ENCODE results near the gene WIPF1.
"Not testable (repeated sequence)": the region's sequence is repeated elsewhere in the genome, so short reads cannot be mapped to it uniquely, and the experiment has no call there.

Gene WIPF1

DNA sequence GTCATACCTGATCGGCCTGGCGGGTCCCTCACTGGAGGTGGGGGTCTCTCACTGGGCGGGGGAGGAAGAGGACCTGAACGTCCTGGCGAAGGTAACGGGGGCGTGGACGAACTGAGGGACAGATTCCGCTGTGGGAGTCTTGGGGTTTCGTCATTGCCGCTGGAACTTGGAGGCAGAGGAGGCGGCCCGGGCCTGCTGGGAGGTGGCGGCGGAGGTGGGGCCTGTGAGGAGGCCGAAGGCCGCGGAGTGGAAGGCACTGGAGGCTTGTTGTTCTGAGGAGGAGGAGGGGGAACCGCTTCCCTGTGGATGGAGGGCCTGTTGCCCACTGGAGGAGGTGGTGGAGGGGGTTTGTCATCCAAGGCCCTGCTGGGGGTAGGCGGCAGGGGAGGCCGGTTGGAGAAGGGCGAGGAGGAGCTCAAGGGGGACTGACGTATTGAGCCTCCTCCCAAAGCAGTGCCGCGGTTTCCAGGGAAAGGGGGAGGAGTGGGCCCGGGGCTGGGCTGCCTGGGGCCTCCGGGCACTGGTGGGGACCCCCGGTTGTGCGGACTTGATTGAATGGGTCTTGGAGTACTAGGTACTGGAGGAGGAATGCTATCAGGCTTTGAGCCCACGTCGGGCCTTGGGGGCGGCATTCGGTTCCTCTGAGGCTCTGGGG lies 25.8 kb downstream of the WIPF1 start:
- DNase-seq (ENCODE audit: low spot score) = no peak

DNA sequence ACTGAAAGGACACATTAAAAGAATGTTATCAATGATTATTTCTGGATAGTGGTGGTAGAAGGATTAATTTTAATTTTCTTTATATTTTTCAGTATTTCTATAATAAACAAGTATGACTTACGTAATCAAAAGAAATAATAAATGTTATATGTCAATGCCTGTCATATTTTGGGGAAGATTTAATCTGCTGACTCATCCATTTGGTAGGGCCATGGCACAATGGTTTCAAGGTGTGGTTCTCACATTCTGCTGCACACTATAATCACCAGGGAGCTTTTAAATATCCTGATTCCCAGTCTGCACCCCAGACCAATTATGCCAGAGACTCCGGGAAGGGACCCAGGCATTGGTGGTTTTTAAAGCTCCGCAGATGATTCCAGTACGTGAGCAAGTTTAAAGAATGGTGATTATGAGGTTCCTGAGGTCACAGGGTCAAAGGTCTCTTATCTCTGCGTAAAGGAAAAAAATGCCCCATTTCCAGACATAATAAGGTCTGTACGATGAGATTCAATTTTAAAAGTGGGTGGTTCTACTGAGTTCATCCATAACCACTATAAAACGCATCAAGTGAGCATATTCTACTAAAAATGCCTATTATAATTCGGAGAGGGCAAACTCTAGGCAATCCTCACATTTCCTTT lies 27.2 kb downstream of the WIPF1 start:
- DNase-seq (ENCODE audit: low spot score) = no peak

DNA sequence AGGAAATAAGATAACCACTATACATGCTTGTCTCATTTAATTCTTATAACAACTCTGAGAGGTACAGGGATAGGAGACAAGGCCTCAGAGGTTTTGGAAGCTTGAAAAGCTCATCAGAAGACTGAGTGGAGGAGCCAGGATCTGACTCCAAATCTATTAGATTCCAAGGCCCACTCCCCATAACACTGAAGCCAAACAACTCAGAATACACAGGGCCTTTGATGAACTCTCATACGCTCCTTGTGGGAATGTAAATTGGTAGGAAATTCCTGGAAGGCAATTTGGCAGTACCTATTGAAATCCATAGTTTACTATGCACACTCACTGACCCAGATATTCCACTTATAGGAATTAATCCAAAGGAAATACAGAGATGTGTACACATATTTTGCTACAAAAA lies 27.9 kb downstream of the WIPF1 start:
- no peak for DNase-seq (ENCODE audit: low spot score)

DNA sequence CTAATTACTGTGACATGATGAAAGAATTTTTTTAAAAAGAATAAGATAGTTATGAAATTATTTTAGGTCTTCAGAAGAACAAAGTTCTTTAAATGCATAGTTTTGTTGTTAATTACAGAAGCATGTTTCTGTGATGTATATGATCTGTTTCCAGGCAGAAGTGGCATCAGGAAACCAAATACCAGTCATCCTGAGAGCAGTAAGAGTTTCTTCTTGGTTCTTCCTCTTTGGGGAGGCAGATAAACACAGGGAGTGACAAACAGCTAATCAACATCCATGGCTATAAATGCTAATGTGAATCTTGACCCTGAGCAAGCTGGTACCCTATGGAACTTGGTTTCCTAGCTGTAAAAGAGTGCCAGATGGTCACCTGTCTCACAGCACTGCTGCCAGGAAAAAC lies 29.2 kb downstream of the WIPF1 start:
- DNase-seq (ENCODE audit: low spot score) = no peak

DNA sequence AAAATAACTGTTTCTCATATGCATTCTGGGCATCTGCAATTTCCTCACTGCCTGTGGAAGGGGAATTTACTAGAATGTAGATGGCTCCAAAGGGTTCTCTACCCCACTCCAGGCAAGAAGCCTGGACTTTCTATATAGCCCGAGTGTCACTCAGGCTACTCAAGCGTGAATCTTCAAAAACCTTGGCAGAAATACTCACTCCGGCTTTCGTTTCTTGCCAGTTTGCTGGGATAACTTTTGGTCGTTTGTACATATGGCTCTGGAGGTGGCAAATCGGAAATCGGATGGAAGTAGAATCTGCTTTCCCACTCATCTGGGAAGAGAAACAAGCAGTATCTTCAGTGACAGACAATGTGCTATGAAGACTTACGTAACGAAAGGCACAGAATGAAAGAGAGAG lies 30.7 kb downstream of the WIPF1 start:
- DNase-seq (ENCODE audit: low spot score) = no peak

DNA sequence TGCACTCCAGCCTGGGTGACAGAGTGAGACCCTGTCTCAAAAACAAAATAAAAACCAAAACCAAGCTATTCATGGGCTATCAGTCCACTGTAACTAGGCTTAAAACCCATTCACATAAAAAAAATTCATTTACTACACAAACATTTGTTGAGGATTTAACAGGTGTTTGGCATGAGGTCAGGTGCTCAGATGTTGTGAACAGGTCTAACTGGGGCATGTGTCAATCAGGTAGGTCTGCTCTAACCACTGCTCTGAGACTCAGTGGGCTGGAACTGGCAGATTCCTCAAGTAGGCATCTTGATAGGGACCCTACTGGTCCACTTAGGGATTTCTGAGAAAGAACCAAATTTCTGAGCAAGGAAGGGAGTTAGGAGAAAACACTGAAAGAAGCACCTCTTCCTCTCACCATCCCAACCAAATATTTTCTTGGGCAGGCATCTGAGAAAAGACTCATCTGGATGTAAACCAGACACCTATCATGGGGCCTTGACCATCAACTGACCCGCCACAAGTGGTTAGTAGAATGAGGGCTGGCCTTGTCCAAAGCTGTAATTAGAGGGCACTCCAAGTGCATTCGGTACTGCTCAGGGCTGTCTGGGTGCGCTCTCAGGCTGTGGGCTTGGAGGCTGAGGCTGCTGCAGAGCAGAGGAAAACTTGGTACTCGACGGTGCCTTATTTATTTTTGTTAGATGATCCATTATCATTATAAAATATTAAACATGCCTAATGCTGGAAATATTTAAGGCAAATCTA lies 33.9 kb downstream of the WIPF1 start:
- DNase-seq (ENCODE audit: low spot score) = no peak

DNA sequence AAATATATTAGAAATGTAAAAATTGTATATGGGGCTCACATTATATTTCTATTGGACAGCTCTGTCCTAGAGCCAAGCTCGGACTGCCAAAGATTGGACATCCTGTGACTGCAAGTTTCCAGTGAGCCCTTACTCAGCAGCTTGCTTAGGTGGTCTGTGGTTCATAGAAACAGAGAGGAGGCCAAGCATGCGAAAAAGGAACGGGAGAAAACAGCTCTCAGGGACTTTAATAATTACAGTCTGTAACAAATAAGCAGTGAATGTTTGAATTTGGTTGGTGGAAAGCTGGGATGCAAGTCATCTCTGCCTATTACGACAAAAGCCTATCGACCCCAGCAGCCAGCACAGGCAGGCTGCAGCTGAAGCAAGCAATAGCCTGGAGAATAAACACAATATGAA lies 35.6 kb downstream of the WIPF1 start:
- no peak for DNase-seq (ENCODE audit: low spot score)

DNA sequence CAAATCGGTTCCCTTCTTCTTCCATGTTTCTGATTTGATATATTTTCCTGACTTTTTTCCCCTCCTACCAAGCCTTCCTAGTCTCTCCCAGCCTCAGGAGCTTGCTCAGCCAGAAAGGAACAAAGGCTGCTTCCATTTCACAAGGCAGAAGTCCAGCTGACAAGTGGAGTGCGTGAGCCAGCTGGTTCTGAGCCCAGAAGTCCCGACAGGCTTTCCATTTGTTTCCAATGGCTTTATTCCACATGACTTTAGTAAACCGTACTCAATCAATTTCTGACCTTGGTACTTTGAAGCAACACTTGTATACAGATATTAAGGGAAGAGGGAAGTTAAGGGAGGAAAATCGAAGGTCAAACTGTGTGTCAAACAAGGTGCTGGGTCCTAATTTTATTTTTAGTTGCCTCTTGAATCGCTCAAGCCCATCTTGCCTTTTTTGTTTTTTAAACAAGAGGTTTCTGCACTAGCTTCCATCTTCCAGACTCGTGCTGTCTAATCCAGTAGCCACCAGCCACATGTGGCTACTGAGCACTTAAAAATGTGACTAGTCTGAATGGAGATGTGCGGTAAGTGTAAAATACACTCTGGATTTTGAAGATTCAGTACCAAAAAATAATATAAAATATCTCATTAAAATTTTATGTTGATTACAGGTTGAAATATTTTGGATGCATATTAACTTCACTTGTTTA lies 36.2 kb downstream of the WIPF1 start:
- DNase-seq (ENCODE audit: low spot score) = no peak

DNA sequence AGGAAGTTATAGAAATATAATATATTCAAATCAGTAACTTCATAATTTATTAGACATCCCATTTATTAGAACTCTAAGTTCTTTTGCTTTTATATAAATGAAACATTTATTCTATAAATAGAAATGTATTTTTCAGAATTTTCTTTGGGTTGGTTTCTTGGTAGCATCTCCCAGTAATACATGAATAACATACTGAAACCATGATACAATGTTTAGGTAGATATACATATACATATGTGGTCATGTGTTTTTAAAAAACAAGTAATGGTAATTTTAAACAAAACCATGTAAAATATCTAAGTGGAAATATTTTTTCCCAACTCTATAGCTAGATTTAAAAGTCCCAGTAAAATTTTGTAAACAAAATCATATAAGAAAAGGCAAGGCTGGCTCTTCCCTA lies 36.9 kb downstream of the WIPF1 start:
- DNase-seq (ENCODE audit: low spot score) = no peak

DNA sequence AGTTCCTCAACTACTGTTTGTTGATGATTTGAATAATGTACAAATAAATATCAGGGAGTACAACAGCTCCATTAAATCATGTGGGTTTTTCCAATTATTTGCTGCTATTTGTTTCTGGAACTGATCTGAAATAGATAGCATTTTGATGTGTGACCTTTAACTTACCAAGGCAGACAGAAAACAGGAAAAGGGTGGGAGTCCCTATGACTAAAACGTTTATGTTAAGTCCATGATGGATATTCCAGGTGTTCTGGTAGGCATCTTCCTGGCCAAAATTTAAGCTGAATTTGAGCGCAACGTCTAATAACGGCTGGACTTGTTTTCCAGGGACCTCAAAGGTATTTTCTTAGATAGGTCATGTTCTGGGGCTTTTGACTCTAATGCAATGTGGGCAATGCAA lies 41.6 kb downstream of the WIPF1 start:
- DNase-seq (ENCODE audit: low spot score) = no peak

DNA sequence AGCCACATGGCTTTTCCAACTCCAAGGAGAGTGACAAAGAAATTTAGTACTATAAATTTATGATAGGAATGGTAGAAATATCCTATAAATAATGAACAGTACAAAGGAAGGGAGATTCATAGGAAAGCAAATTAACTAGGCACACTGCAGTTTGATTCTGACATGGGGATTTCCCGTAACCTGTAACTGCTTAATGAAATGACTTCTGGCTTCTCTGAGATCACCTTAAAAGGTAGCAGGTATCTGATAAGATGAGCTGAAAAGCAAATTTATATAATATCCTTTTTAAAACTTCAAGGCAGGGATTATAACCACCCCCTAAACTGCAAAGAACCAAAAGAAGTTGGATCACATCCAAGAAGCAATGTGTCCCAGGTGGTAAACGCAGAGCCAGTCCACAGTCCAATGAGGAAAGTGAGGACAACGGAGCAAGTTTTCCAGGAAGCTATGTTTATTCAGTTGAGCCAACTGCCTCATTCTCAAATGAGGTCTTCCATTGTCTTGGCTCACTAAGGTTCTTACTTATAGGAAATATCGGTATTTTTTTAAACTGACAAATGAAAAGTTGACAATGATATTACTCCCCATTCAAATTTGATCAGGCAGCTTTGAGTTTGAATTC lies 43.0 kb downstream of the WIPF1 start:
- no peak for DNase-seq (ENCODE audit: low spot score)

DNA sequence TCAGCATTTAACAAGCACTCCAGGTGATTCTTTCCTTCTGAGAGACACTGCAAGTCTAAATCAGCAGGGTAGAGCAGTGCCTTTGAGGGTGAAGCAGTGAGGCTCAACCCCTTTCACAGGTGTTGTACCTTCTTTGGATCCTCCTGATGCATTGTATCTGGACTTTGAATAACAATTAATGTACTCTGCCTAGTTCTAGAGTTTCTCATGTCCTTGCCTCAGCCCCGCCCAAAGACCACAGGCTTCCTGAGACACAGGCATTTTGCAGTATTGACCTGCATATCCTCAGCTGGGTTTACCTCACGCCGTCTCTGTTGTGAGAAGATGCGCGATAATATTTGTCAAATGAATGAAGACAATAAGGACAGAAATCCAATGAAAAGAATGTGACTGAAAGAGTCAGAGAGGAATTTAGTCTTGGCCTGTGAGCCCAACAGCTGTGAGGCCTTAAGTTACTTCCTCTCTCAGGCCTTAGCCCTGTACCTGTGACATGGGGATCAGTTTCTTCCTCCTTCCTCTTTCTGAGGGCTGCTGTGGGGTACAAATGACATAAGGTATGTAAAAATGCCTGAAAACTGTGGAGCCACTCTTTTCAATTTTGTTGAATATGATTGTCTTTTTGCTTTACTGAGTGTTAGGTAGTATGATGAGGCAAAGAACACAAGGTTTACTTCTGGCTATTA lies 43.7 kb downstream of the WIPF1 start:
- no peak for DNase-seq (ENCODE audit: low spot score)

DNA sequence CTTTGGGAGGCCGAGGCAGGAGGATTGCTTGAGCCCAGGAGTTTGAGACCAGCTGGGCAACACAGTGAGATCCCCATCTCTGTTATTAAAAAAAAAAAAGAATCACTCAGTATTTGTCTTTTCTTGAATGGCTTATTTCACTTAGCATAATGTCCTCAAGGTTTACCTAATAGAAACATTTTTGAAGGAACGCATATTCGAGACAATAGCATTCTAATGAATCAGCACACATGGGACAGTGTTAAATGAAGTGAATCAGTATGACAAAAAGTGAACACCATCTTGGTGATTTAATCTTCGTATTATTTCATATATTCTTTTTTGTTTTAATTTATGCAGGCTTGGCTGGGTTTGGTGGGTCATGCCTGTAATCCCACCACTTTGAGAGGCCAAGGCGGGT lies 44.7 kb downstream of the WIPF1 start:
- no peak for DNase-seq (ENCODE audit: low spot score)

DNA sequence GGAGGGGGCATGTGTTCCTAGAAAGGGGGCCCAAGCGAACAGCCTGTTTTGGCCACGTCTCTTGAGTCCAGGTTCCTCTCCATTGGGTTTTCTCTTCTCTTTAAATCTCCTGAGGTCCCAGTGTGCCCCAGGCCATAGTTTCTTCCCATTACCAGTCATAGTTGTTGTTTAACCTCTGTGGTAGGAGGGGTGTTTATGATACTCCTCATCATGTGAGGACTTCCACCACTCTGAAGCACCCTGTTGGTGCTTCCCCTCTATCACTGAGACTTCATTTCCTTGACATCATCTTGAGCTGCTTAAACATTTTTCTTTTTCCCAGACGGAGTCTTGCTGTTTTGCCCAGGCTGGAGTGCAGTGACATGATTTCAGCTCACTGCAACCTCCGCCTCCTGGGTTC lies 45.9 kb downstream of the WIPF1 start:
- DNase-seq (ENCODE audit: low spot score) = no peak

DNA sequence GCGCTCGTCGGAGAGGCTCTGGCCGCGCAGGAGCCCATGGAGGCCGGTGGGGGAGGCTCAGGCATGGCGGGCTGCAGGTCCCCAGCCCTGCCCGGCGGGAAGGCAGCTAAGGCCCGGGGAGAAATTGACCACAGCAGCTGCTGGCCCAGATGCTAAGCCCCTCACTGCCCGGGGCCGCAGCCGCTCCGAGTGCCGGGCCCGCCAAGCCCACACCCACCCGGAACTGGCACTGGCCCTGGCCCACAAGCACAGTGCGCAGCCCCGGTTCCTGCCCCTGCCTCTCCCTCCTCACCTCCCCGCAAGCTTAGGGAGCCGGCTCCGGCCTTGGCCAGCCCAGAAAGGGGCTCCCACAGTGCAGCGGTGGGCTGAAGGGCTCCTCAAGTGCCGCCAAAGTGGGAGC lies 49.0 kb downstream of the WIPF1 start:
- DNase-seq (ENCODE audit: low spot score) = not testable (repeated sequence)

DNA sequence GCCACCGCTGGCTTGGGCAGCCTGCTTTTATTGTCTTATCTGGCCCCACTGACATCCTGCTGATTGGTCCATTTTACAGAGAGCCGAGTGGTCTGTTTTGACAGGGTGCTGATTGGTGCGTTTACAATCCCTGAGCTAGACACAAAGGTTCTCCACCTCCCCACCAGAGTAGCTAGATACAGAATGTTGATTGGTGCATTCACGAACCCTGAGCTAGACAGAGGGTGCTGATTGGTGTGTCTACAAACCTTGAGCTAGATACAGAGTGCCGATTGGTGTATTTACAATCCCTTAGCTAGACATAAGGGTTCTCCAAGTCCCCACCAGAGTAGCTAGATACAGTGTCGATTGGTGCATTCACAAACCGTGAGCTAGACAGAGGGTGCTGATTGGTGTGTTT lies 49.6 kb downstream of the WIPF1 start:
- not testable (repeated sequence) for DNase-seq (ENCODE audit: low spot score)

DNA sequence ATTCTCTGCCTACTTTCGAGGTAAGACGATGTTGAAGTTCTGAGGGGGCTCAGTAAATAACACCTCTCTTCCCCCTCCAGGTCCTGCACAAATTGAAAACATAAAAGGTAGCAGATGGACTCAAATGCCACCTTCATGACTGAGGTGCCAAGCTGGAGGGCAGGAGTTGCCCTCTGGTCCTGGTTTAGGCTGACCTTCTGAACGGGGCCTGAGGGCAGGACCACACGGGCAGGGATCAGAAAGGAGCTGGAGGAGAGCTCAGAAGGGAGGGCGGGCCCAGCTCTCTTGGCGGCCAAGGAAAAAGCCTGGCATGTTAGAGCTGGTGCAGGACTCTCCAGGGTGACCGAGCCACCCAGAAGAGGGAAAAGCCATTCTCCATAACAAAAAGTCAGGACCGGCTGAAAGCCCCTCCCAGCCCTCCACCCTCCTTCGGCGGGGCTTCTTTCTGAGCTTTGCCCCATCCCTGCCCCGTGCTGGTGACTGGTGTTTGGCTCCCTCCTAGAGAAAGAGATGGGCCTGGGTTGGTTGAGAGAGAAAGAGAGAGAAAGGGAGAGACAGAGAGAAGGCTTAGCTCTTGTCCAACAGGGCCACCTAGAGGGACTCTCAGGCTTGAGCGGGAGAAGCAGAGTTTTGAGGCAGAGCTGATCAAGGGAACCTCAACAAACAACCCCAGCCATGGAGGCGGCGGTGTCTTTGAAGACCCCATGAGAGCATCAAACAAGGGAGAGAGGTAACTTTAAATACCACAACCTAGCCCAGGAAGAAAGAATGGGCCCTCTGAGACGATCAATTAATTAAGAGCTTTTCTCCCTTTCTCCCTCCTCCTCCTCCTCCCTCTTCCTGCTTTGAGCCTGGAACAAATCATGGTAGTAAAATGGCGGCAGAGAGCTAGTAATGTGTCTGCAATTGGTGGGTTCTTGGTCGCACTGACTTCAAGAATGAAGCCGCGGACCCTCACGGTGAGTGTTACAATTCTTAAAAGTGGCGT lies 50.8 kb downstream of the WIPF1 start:
- no peak for DNase-seq (ENCODE audit: low spot score)

DNA sequence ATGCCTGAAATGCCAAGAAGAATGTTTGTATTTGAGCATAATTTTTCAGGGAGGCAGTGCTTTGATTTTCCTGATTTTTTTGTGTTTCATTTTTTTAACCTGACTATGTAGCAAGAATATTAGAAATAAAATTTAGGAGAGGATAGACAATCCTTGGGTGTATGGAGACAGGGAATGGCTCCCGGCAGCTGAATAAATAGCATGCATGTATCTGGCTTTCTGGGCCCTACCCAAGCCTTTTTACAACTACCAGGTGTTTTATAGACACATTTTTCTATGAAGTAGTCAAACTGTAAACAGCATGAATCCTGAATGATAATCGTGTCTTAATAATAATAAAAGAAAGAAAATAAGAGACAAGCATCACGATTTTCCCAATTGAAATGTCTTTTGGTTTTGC lies 52.4 kb downstream of the WIPF1 start:
- no peak for DNase-seq (ENCODE audit: low spot score)

DNA sequence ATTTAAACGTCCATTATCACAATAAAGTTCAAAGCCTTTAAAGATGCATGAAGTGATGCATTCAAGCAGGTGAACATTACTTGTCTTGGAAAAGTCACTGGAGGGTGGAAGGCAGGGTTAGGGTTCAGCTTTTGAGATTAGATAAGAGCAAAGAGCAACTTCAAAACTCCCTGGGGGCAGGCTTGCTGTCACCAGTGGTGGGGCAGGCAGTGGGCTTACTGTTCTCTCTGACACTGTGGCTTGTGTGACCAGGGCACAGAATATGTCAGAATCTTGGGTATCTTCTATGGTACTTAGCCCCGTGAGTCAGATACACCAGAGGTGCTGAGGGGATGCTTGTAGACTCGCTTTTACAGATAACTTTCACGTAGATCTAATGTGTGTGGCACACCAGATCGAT lies 52.8 kb downstream of the WIPF1 start:
- no peak for DNase-seq (ENCODE audit: low spot score)

DNA sequence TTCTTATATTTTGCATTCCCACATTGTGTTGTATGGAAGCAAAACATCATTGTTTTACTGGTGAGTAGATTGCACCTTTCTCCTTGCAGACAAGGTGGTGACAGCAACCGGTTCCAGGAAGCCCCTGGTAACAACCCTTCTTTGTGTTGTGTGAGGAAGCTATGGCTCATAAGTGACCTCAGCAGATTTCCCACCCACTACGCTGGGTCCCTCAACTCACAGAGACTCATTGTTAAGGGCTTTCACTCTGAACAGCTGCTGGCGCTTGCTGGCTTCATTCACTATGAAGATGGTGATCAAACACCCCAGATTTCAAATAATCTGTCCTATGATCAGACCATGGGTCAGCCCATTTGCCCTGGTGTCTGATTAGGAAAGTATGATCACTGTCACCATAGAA lies 53.4 kb downstream of the WIPF1 start:
- DNase-seq (ENCODE audit: low spot score) = peak; percentile 33

DNA sequence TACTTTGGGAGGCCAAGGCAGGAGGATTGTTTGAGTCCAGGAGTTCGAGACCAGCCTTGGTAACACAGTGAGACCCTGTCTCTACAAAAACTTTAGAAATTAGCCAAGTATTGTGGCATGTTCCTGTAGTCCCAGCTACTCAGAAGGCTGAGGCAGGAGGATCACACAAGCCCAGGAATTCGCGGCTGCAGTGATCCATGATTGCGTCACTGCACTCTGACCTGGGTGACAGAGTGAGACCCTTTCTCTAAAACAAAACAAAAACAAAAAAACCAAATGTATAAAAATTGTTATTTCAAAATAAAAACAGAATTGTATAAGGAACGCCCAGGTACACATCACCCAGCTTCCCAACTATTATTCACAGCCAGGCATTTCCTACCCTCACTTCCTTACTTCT lies 56.7 kb downstream of the WIPF1 start:
- DNase-seq (ENCODE audit: low spot score) = no peak
